GM04503 (cell line): ENCODE results near the gene VPS54.
"Not testable (repeated sequence)": the region's sequence is repeated elsewhere in the genome, so short reads cannot be mapped to it uniquely, and the experiment has no call there.

ENCODE experiments used
- DNase-seq: peaks from one replicate; pipeline ENCODE4 v3.0.0-alpha.2; 2012; ENCODE audit warnings: low read depth

Gene VPS54

GRCh38 chr2:63992061-63992685 lies 27.1 kb downstream of the VPS54 start:
- DNase-seq, result no peak

- not testable (repeated sequence) for DNase-seq
Observed at GRCh38 chr2:63991173-63991999, 27.8 kb downstream of the VPS54 start.

GRCh38 chr2:63990072-63990471 lies 29.2 kb downstream of the VPS54 start:
- DNase-seq, result no peak

- DNase-seq, result not testable (repeated sequence)
Observed at GRCh38 chr2:63988842-63989436, 30.3 kb downstream of the VPS54 start.

DNA sequence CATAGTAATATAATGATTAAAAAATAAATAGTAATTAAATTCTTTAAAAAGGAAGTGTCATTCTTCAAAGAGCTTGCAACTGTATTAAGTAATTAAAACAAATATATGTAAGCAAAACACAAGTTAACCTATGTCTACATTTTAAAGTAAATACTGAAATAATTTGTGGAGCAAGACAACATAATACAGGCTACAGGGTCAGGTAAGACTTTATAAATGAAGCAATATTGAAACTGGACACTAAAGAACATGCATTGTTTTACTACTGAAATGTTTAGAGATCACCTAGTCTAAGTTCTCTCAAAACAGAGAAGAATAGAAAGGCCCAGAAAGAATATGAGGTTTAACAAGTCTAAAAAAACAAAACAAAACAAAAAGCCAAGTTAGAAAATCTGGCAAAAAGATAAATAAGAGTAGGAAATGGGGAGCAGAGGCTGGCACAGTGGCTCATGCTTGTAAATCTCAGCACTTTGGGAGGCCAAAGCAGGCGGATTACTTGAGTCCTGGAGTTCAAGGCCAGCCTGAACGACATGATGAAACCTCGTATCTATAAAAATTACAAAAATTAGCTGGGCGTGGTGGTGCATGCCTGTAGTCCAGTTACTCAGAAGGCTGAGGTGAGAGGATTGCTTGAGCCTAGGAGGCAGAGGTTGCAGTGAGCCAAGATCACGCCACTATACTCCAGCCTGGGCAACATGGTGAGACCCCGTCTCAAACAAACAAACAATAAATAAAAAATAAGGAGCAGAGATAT lies 34.4 kb downstream of the VPS54 start:
- no peak for DNase-seq

- DNase-seq, result no peak
Observed at GRCh38 chr2:63983986-63984605, 35.1 kb downstream of the VPS54 start.

GRCh38 chr2:63982335-63982734 lies 36.9 kb downstream of the VPS54 start:
- no peak for DNase-seq

- no peak for DNase-seq
Observed at GRCh38 chr2:63981702-63982103, 37.5 kb downstream of the VPS54 start.

- DNase-seq, result no peak
Observed at GRCh38 chr2:63980794-63981193, 38.4 kb downstream of the VPS54 start.

DNA sequence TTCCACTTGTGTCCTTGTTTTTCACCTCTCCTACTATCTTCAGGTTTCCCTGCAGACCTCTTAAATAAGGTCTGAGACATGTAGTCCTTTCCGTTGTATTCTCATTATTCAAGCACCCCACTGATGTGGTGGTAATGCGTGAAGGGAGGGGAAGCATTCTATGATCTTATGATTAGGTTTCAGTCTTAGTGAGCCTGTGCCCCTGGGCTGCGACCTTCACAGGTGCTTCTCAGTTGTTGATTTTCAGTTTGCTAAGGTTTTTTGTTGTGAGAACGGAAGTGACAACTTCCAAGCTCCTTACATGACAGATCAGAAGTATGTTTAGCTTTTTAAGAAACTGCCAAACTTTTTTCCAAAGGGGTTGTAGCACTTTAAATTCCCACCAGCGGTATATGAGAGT lies 41.3 kb downstream of the VPS54 start:
- no peak for DNase-seq

DNA sequence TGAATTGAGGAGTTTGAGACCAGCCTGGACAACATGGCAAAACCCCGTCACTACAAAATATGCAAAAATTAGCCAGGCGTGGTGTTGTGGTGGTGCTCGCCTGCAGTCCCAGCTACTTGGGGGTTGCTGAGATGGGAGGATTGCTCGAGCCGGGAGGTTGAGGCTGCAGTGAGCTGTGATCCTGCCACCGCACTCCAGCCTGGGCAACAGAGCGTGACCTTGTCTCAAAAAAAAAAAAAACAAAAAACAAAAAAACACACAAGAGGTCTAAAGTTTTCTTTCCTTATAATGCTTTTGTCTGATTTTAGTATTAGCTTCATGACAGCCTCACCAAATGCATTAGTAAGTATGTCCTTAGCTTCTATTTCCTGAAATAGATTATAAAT lies 43.1 kb downstream of the VPS54 start:
- DNase-seq, result no peak

DNA sequence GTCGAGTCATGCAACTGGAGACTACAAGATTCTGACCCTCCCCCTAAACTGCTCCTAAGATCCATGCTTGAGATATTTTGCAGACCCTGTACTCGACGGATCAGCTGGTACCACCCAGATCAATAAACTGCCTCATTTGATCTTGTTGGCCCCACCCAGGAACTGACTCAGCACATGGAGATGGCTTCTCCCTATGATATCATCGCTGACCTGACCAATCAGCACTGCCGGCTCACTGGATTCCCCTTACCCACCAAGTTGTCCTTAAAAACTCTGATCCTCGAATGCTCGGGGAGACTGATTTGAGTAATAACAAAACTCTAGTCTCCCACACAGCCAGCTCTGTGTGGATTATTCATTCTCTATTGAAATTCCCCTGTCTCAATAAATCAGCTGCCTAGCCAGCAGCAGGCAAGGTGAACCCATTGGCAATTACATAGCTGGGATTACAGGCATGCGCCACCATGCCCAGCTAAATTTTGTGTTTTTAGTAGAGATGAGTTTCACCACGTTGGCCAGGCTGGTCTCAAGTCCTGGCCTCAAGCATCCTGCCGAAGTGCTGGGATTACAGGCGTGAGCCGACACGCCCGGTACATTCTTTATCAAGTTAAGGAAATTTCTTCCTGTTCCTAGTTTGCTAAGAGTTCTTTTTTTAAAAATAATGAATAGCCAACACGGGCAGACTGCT lies 43.6 kb downstream of the VPS54 start:
- DNase-seq, result no peak

DNA sequence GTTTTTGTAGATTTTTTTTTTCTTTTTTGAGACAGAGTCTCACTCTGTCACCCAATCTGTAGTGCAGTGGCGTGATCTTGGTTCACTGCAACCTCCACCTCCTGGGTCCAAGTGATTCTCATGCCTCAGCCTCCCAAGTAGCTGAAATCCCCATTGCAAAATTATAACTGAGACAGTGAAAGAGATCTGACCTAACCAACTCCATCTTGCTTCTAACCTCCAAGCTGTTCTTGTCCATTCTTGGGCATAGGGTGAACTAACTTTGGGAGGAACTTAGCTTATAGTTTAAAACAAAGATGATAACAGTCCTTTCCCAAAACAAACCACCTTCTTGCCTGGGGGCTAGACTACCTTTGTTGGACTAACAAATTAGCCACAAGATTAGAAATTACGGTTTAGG lies 44.2 kb downstream of the VPS54 start:
- DNase-seq, result not testable (repeated sequence)

DNA sequence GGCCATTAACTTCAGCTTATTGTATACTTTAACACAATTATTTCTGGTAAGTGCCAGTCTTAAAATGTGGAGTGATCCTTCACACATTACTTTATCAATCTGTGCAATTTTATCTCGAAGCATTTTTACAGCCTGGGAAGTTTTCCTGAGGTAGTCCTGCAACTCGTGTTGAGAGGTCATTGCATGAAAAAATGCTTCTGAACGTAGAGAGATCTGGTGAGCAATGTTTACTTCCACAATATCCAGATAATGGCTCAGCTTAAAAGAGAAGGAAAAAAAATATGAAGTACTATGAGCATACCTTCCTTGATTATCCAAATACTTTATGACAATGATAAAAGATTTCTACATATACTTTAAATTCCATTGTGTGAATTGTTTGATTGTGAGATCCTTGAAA lies 57.0 kb downstream of the VPS54 start:
- no peak for DNase-seq

DNA sequence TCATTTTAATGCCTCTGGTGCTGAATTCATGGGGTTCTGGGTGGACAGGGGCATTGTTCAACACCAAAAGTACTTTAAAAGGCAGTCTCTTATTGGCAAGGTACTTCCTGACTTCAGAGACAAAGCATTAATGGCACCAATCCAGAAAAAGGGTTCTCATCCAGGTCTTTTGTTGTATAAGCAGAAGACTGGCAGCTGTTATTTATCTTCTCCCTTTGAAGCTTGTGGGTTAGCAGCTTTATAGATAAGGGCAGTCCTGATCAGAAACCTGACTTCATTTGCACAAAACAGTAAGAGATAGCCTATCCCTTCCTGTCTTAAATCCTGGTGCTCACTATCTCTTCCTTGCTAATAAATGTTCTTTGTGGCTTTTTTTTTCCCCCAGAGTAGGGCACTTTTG lies 68.8 kb downstream of the VPS54 start:
- no peak for DNase-seq

- DNase-seq, result no peak
Observed at GRCh38 chr2:63942788-63943187, 76.4 kb downstream of the VPS54 start.

- not testable (repeated sequence) for DNase-seq
Observed at GRCh38 chr2:63932104-63932503, 87.1 kb downstream of the VPS54 start.

- DNase-seq, result no peak
Observed at GRCh38 chr2:63926815-63927214, 92.4 kb downstream of the VPS54 start.

DNA sequence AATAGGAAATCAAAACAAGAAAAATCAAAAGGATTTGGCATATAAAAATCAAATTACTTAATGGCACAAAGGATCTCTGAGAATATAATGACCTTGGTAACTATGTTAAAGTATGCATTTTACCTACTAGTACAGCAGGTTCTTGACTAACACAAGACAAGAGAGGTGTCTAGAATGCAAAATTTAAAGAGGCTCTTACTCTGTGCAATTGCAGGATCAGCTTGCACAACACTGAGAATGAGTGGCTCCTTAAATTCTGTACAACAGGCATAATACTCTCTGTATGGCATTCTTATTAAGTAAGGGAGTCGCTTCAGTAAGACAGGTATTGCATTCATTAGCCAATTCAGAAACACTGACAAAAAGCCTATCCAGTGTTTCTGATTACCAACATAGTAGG lies 104.9 kb downstream of the VPS54 start:
- no peak for DNase-seq

DNA sequence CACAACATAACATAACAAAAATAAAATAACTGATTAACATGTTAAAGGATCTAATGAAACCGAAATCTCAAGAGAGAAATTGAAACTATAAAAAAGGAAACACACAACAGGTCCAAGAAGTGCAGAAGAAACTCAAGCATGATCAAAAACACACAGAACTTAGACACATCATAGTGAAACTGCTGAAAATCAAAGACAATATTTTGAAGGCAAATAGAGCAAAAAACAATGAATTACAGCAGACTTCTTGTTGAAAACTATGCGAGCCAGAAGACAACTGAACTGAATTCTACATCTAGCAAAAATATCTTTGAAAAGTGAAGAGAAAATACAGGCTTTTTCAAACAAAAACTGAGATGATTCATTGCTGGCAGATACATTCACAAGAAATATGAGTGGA lies 116.2 kb downstream of the VPS54 start:
- DNase-seq, result no peak

- DNase-seq, result no peak
Observed at GRCh38 chr2:63902149-63902548, 117.1 kb downstream of the VPS54 start.

GRCh38 chr2:63899639-63900038 lies 119.6 kb downstream of the VPS54 start:
- DNase-seq, result no peak
